ENCODE results near the gene MID1.

- no peak for TF ChIP-seq CTCF (IDR thresholded peaks at IDR 0.05; ENCODE audit: borderline replicate concordance, extremely low read depth, low read length, poor library complexity, severe bottlenecking)
- no peak for TF ChIP-seq EZH2 (IDR thresholded peaks at IDR 0.05; ENCODE audit: borderline replicate concordance, low read depth, low read length, severe bottlenecking)
These were observed 86.6 kb downstream of the MID1 start for GRCh38 chrX:10533696-10534365.
